H9 (cell line): ENCODE data around the gene IL17REL. TPM values are rescaled to one million over a fixed set of nuclear protein-coding genes. Genes with fewer than 3 reads are reported as not detected.

Source experiments
- DNase-seq: peaks from one replicate; pipeline ENCODE4 v3.0.0-alpha.2; 2017
- H2AFZ ChIP-seq: one replicate; pipeline ENCODE4 v1.6.1; 2013; ENCODE audit warnings: mild to moderate bottlenecking, low read length, control low read depth, moderate library complexity
- H2AK5ac ChIP-seq: 2 replicates; pipeline ENCODE4 v1.6.1; 2013; ENCODE audit warnings: low read length, control low read depth, mixed read lengths; ENCODE audit not compliant: insufficient read length
- H2BK120ac ChIP-seq: one replicate; pipeline ENCODE4 v1.6.1; 2013; ENCODE audit warnings: low read depth, mild to moderate bottlenecking, low read length, control low read depth, inconsistent platforms; ENCODE audit not compliant: poor library complexity, severe bottlenecking
- H2BK12ac ChIP-seq: 2 replicates; pipeline ENCODE4 v1.6.1; 2013; ENCODE audit warnings: low read length, control low read depth, mixed read lengths, low read depth; ENCODE audit not compliant: insufficient read length
- H2BK15ac ChIP-seq: 2 replicates; pipeline ENCODE4 v1.6.1; 2013; ENCODE audit warnings: low read depth, low read length, control low read depth
- H2BK20ac ChIP-seq: one replicate; pipeline ENCODE4 v1.6.1; 2013; ENCODE audit warnings: low read depth, mild to moderate bottlenecking, low read length, control low read depth, inconsistent platforms; ENCODE audit not compliant: poor library complexity, severe bottlenecking
- H2BK5ac ChIP-seq: 2 replicates; pipeline ENCODE4 v1.6.1; 2013; ENCODE audit warnings: low read length, control low read depth, mixed read lengths; ENCODE audit not compliant: insufficient read length
- H3K14ac ChIP-seq: 2 replicates; pipeline ENCODE4 v1.6.1; 2013; ENCODE audit warnings: low read length, control low read depth; ENCODE audit not compliant: insufficient read depth
- H3K18ac ChIP-seq: 2 replicates; pipeline ENCODE4 v1.6.1; 2013; ENCODE audit warnings: low read depth, mild to moderate bottlenecking, mixed read lengths, low read length, control low read depth; ENCODE audit not compliant: insufficient read length
- H3K23ac ChIP-seq: 2 replicates; pipeline ENCODE4 v1.6.1; 2013; ENCODE audit warnings: low read length, control low read depth, mixed read lengths, low read depth; ENCODE audit not compliant: insufficient read length
- H3K23me2 ChIP-seq: 2 replicates; pipeline ENCODE4 v1.6.1; 2013; ENCODE audit warnings: low read depth, mild to moderate bottlenecking, mixed read lengths, low read length, control low read depth; ENCODE audit not compliant: insufficient read length, poor library complexity, severe bottlenecking
- H3K27ac ChIP-seq: 2 replicates; pipeline ENCODE4 v1.5.1; 2013; ENCODE audit warnings: low read length, control low read depth, mixed read lengths, low read depth; ENCODE audit not compliant: insufficient read length
- H3K27me3 ChIP-seq: 2 replicates; pipeline ENCODE4 v1.6.1; 2013; ENCODE audit warnings: low read length, control low read depth, inconsistent platforms; ENCODE audit not compliant: insufficient read depth
- H3K4ac ChIP-seq: 2 replicates; pipeline ENCODE4 v1.6.1; 2013; ENCODE audit warnings: low read depth, mild to moderate bottlenecking, control low read depth, inconsistent platforms, low read length, moderate library complexity
- H3K4me1 ChIP-seq: 2 replicates; pipeline ENCODE4 v1.6.1; 2013; ENCODE audit warnings: low read length, control low read depth, inconsistent platforms; ENCODE audit not compliant: insufficient read depth
- H3K4me2 ChIP-seq: 2 replicates; pipeline ENCODE4 v1.6.1; 2013; ENCODE audit warnings: low read length, control low read depth, mixed read lengths; ENCODE audit not compliant: insufficient read length, insufficient read depth
- H3K56ac ChIP-seq: 2 replicates; pipeline ENCODE4 v1.6.1; 2013; ENCODE audit warnings: low read depth, mild to moderate bottlenecking, mixed read lengths, low read length, control low read depth; ENCODE audit not compliant: insufficient read length
- H3K79me1 ChIP-seq: 2 replicates; pipeline ENCODE4 v1.6.1; 2013; ENCODE audit warnings: low read depth, mild to moderate bottlenecking, moderate library complexity, low read length, control low read depth, inconsistent platforms; ENCODE audit not compliant: insufficient read depth, poor library complexity, severe bottlenecking
- H3K79me2 ChIP-seq: 2 replicates; pipeline ENCODE4 v1.6.1; 2013; ENCODE audit warnings: low read length, control low read depth, inconsistent platforms; ENCODE audit not compliant: insufficient read depth
- H3K9ac ChIP-seq: 2 replicates; pipeline ENCODE4 v1.6.1; 2013; ENCODE audit warnings: low read length, control low read depth, mixed read lengths; ENCODE audit not compliant: insufficient read length; ENCODE audit errors: extremely low read depth
- H3K9me3 ChIP-seq: one replicate; pipeline ENCODE4 v1.6.1; 2013; ENCODE audit warnings: low read depth, low read length, inconsistent platforms; ENCODE audit not compliant: control insufficient read depth
- H3T11ph ChIP-seq: one replicate; pipeline ENCODE4 v1.6.1; 2013; ENCODE audit warnings: mild to moderate bottlenecking, low read length, control low read depth, inconsistent platforms
- H4K20me1 ChIP-seq: one replicate; pipeline ENCODE4 v1.6.1; 2013; ENCODE audit not compliant: control insufficient read depth, insufficient read length, insufficient read depth
- H4K5ac ChIP-seq: 2 replicates; pipeline ENCODE4 v1.6.1; 2013; ENCODE audit warnings: low read depth, mild to moderate bottlenecking, mixed read lengths, low read length, control low read depth; ENCODE audit not compliant: insufficient read length
- H4K8ac ChIP-seq: replicated peaks from 2 replicates; pipeline ENCODE4 v1.6.1; 2013; ENCODE audit warnings: low read length, control low read depth, mixed read lengths, low read depth; ENCODE audit not compliant: insufficient read length
- H4K91ac ChIP-seq: 2 replicates; pipeline ENCODE4 v1.6.1; 2013; ENCODE audit warnings: low read depth, mild to moderate bottlenecking, moderate library complexity, mixed read lengths, low read length, control low read depth; ENCODE audit not compliant: insufficient read length
- H3K27ac Mint-ChIP-seq, 3 experiments: 2 replicates in 2 of 3; 3 replicates in 1 of 3; pipeline ENCODE4 v1.8.0; 2020 to 2021; ENCODE audit warnings: mixed read lengths in 3 of 3, mild to moderate bottlenecking in 1 of 3, moderate library complexity in 1 of 3
- H3K27me3 Mint-ChIP-seq: 2 replicates; pipeline ENCODE4 v1.8.0; 2021; ENCODE audit warnings: low read depth, mild to moderate bottlenecking, moderate library complexity, mixed read lengths
- H3K36me3 Mint-ChIP-seq, 3 experiments: 2 replicates in 2 of 3; 3 replicates in 1 of 3; pipeline ENCODE4 v1.8.0; 2020 to 2021; ENCODE audit warnings: low read depth in 3 of 3, mixed read lengths in 3 of 3; ENCODE audit not compliant: insufficient read depth in 1 of 3
- H3K4me1 Mint-ChIP-seq, 2 experiments: 2 replicates each; pipeline ENCODE4 v1.8.0; 2020; ENCODE audit warnings: mixed read lengths in 2 of 2
- H3K4me3 Mint-ChIP-seq, 2 experiments: 2 replicates in 1 of 2; 3 replicates in 1 of 2; pipeline ENCODE4 v1.8.0; 2020 to 2021; ENCODE audit warnings: mild to moderate bottlenecking in 2 of 2, mixed read lengths in 2 of 2, moderate library complexity in 1 of 2
- H3K9me3 Mint-ChIP-seq, 2 experiments: 2 replicates in 1 of 2; 3 replicates in 1 of 2; pipeline ENCODE4 v1.8.0; 2020; ENCODE audit warnings: mild to moderate bottlenecking in 2 of 2, mixed read lengths in 2 of 2, moderate library complexity in 1 of 2
- WGBS: extraction: QIAGEN DNeasy Blood & Tissue Kit; methylation state at CpG from one replicate; pipeline ENCODE4 v1.1.7; 2013; ENCODE audit warnings: missing lambda C conversion rate, low lambda C conversion rate, mixed read lengths; ENCODE audit not compliant: insufficient read length; ENCODE audit errors: extremely low coverage; 5-methylcytosine and 5-hydroxymethylcytosine counted together
- total RNA-seq: library from RNA; stranded (reverse); gene quantifications from 2 replicates; pipeline ENCODE4 v1.2.1, GENCODE V29; 2021
- TF ChIP-seq, protein P1 (sequence below): fragments of 200-600 bp; sonication (generic); conservative IDR thresholded peaks from 3 replicates; pipeline ENCODE4 v1.8.0; 2021; ENCODE audit warnings: antibody characterized with exemption, mild to moderate bottlenecking

IL17REL gene
- total RNA-seq, 1 experiment from 2014 or later, result 0.20 TPM

DNA sequence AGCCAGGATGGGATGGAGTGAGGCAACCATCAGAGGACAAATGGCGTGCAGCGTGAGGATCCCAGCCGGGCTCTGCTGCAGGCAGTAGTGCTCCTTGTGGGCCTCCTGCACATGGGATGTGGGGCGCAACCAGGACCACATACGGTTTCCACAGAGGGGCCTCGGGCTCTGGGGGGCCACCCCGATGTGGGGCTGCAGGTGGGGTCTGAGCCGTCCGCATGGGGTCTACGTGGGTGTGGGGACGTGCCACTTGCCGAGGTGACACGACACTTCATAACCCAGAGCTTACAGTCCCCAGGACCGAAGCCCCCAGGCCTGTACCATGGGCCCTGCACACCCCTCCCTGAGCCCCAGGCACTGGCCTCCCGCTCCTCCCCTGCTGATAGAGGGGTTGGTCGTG, 34.8 kb upstream of the IL17REL start:
- Histone ChIP-seq H3K56ac (no peak overlapping the region), H3K14ac (no peak overlapping the region; the same call in 1 of the 2 replicates), H2BK20ac (no peak overlapping the region), H2BK15ac (no peak overlapping the region), H2BK5ac (no peak overlapping the region), H3K4me2 (no peak overlapping the region), H3K27ac (no peak overlapping the region), H3K9ac (no peak overlapping the region), H4K5ac (no peak overlapping the region), H3K23ac (no peak overlapping the region), H3K9me3 (no peaks in the 10 kb centered on the region), H2AK5ac (no peak overlapping the region), H3K23me2 (no peaks in the 10 kb centered on the region), H4K20me1 (no peaks in the 10 kb centered on the region), H3K79me2 (no peaks in the 10 kb centered on the region), H3K27me3 (no peaks in the 10 kb centered on the region), H3K4me1 (no peaks in the 10 kb centered on the region), H4K8ac (no peak overlapping the region), H3T11ph (no peak overlapping the region), H3K79me1 (no peaks in the 10 kb centered on the region), H3K18ac (no peak overlapping the region), H4K91ac (no peak overlapping the region), H2BK12ac (no peak overlapping the region), H2BK120ac (no peak overlapping the region), H2AFZ (no peak overlapping the region), H3K4ac (no peak overlapping the region)
- no CpG with 5 or more reads among the region's 16 CpGs for WGBS
- TF ChIP-seq, protein P1, sequence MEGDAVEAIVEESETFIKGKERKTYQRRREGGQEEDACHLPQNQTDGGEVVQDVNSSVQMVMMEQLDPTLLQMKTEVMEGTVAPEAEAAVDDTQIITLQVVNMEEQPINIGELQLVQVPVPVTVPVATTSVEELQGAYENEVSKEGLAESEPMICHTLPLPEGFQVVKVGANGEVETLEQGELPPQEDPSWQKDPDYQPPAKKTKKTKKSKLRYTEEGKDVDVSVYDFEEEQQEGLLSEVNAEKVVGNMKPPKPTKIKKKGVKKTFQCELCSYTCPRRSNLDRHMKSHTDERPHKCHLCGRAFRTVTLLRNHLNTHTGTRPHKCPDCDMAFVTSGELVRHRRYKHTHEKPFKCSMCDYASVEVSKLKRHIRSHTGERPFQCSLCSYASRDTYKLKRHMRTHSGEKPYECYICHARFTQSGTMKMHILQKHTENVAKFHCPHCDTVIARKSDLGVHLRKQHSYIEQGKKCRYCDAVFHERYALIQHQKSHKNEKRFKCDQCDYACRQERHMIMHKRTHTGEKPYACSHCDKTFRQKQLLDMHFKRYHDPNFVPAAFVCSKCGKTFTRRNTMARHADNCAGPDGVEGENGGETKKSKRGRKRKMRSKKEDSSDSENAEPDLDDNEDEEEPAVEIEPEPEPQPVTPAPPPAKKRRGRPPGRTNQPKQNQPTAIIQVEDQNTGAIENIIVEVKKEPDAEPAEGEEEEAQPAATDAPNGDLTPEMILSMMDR, result no peak
- Mint-ChIP-seq H3K36me3 (no peaks in the 10 kb centered on the region), H3K9me3 (no peaks in the 10 kb centered on the region; a peak in 1 of 5 replicates), H3K27ac (no peak overlapping the region), H3K27me3 (peaks cover 12% of the 10 kb centered on the region), H3K4me3 (no peak overlapping the region), H3K4me1 (no peaks in the 10 kb centered on the region)
- DNase-seq, result no peak
